Measurements from ENCODE around the gene LRP5. TPM values are rescaled to one million over a fixed set of nuclear protein-coding genes. Genes with fewer than 3 reads are reported as not detected.

Gene LRP5
- total and polyA plus RNA-seq, 9 of the 15 experiments (the other 6 are each of a cell fraction or from before 2014, with no cell fraction given) = 0.48 to 44.2 (median 13.5) TPM

GRCh38 chr11:68450711-68451110 lies 138.3 kb downstream of the LRP5 start:
- H3K4me2 ChIP-seq (ENCODE audit: insufficient read depth, low read length) = no peak overlapping the region
- H3K79me2 ChIP-seq (ENCODE audit: control insufficient read depth, insufficient read depth, low read length) = no peaks in the 10 kb centered on the region
- H3K9ac ChIP-seq (ENCODE audit: insufficient read depth in 1 of 2, low read depth in 2 of 2, low read length in 2 of 2) = no peak overlapping the region
- in situ Hi-C loops (cut with MboI) = no loop called here
- FAIRE-seq (no peak), ATAC-seq (no peak), DNase-seq (ENCODE audit: extremely low read depth in 1 of 4, low spot score in 3 of 4) (no peak)
- H3K9me1 ChIP-seq (ENCODE audit: control insufficient read depth, insufficient read depth, low read length) = peaks cover 3% of the 10 kb centered on the region
- no peak overlapping the region for H3K4me3 ChIP-seq
- 87% methylated on average over 8 of the region's 8 CpGs for WGBS (ENCODE audit: insufficient coverage, low coverage, missing lambda C conversion rate)
- no peaks in the 10 kb centered on the region for H3K9me3 ChIP-seq (replicated peaks; ENCODE audit: control insufficient read depth, insufficient read depth, low read depth, low read length)
- no peaks in the 10 kb centered on the region for H3K27me3 ChIP-seq (ENCODE audit: control insufficient read depth in 2 of 2, insufficient read depth in 2 of 2, low read length in 2 of 2)
- H3K4me1 ChIP-seq (replicated peaks in 1 of 2; ENCODE audit: control insufficient read depth in 2 of 2, insufficient read depth in 2 of 2, low read length in 2 of 2) = peaks cover 0 to 29% of the 10 kb centered on the region in 2 experiments; a peak in 2 of 5 replicates
- CTCF ChIA-PET (ENCODE audit: low intra/inter-chr PET ratio) = no interaction called here
- POLR2A ChIA-PET = interaction anchor here (0.7 kb wide), 1 partner anchor 12 kb away, joined by 3 read pairs; no protein-coding TSS in a partner anchor
- intact Hi-C loops (cut with micrococcal nuclease) = no loop called here
- no peaks in the 10 kb centered on the region; the same call in 1 of the 2 replicates for H4K20me1 ChIP-seq (replicated peaks; ENCODE audit: control insufficient read depth, insufficient read depth, low read length)
- BruUV-seq (replicated peaks) = no TSS peak
- peaks cover 22% of the 10 kb centered on the region; the same call in 2 of the 3 replicates for H3K36me3 ChIP-seq (ENCODE audit: control insufficient read depth, insufficient read depth, low read length)
- H3K27ac ChIP-seq (ENCODE audit: extremely low read depth, low read depth, low read length) = no peak overlapping the region
- no peak overlapping the region for H2AFZ ChIP-seq (ENCODE audit: low read depth, low read length)
- no peak for TF ChIP-seq ZNF12 (CRISPR knock-in tag; IDR thresholded peaks at IDR 0.05)
- TF ChIP-seq TFE3 (CRISPR knock-in tag; IDR thresholded peaks at IDR 0.05) = no peak
- TF ChIP-seq TAF15 (IDR thresholded peaks at IDR 0.05; ENCODE audit: low read depth, low read length) = no peak
- TF ChIP-seq MAFK (IDR thresholded peaks at IDR 0.05; ENCODE audit: low read length) = no peak
- TF ChIP-seq ZNF408 (CRISPR knock-in tag; IDR thresholded peaks at IDR 0.05; ENCODE audit: low read depth) = no peak
- TF ChIP-seq DIDO1 (tag; IDR thresholded peaks at IDR 0.05; ENCODE audit: low read depth) = no peak
- TF ChIP-seq BRCA1 (IDR thresholded peaks at IDR 0.05) = no peak
- no peak for TF ChIP-seq BRCA1 (CRISPR knock-in tag; IDR thresholded peaks at IDR 0.05)
- TF ChIP-seq, protein P1, sequence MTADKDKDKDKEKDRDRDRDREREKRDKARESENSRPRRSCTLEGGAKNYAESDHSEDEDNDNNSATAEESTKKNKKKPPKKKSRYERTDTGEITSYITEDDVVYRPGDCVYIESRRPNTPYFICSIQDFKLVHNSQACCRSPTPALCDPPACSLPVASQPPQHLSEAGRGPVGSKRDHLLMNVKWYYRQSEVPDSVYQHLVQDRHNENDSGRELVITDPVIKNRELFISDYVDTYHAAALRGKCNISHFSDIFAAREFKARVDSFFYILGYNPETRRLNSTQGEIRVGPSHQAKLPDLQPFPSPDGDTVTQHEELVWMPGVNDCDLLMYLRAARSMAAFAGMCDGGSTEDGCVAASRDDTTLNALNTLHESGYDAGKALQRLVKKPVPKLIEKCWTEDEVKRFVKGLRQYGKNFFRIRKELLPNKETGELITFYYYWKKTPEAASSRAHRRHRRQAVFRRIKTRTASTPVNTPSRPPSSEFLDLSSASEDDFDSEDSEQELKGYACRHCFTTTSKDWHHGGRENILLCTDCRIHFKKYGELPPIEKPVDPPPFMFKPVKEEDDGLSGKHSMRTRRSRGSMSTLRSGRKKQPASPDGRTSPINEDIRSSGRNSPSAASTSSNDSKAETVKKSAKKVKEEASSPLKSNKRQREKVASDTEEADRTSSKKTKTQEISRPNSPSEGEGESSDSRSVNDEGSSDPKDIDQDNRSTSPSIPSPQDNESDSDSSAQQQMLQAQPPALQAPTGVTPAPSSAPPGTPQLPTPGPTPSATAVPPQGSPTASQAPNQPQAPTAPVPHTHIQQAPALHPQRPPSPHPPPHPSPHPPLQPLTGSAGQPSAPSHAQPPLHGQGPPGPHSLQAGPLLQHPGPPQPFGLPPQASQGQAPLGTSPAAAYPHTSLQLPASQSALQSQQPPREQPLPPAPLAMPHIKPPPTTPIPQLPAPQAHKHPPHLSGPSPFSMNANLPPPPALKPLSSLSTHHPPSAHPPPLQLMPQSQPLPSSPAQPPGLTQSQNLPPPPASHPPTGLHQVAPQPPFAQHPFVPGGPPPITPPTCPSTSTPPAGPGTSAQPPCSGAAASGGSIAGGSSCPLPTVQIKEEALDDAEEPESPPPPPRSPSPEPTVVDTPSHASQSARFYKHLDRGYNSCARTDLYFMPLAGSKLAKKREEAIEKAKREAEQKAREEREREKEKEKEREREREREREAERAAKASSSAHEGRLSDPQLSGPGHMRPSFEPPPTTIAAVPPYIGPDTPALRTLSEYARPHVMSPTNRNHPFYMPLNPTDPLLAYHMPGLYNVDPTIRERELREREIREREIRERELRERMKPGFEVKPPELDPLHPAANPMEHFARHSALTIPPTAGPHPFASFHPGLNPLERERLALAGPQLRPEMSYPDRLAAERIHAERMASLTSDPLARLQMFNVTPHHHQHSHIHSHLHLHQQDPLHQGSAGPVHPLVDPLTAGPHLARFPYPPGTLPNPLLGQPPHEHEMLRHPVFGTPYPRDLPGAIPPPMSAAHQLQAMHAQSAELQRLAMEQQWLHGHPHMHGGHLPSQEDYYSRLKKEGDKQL (CRISPR knock-in tag; IDR thresholded peaks at IDR 0.05; ENCODE audit: borderline replicate concordance) = no peak
- TF ChIP-seq ZBTB26 (CRISPR knock-in tag; IDR thresholded peaks at IDR 0.05) = no peak
- TF ChIP-seq HIVEP1 (CRISPR knock-in tag; IDR thresholded peaks at IDR 0.05) = no peak
- TF ChIP-seq, protein P2, sequence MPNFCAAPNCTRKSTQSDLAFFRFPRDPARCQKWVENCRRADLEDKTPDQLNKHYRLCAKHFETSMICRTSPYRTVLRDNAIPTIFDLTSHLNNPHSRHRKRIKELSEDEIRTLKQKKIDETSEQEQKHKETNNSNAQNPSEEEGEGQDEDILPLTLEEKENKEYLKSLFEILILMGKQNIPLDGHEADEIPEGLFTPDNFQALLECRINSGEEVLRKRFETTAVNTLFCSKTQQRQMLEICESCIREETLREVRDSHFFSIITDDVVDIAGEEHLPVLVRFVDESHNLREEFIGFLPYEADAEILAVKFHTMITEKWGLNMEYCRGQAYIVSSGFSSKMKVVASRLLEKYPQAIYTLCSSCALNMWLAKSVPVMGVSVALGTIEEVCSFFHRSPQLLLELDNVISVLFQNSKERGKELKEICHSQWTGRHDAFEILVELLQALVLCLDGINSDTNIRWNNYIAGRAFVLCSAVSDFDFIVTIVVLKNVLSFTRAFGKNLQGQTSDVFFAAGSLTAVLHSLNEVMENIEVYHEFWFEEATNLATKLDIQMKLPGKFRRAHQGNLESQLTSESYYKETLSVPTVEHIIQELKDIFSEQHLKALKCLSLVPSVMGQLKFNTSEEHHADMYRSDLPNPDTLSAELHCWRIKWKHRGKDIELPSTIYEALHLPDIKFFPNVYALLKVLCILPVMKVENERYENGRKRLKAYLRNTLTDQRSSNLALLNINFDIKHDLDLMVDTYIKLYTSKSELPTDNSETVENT (CRISPR knock-in tag; IDR thresholded peaks at IDR 0.05) = no peak
- TF ChIP-seq CXXC5 (CRISPR knock-in tag; IDR thresholded peaks at IDR 0.05) = no peak

All from K562 (cell line).